ENCODE measurements around the gene TBXAS1.

GRCh38 chr7:139906879-139907278 is 77.8 kb downstream of the TBXAS1 start:
- TF ChIP-seq CTCF (IDR thresholded peaks at IDR 0.05; ENCODE audit: low read depth, low read length, poor library complexity, severe bottlenecking) (no peak), EZH2phosphoT487 (IDR thresholded peaks at IDR 0.05; ENCODE audit: borderline replicate concordance, low read length) (no peak)

Measured in DOHH2 (cell line).